Dendritic cell treated with granulocyte-macrophage colony-stimulating factor and Interleukin-4, amounts not matched to agents 40 ng/mL and 50 ng/mL, for 4 days (primary cell): Measurements from ENCODE around the gene TRAPPC3.
A peak's percentile ranks its signal among the peaks of the same experiment; 100 is the strongest.

Source experiments
- H3K27ac Mint-ChIP-seq: one replicate; pipeline ENCODE4 v1.8.0; 2022; ENCODE audit warnings: mild to moderate bottlenecking, mixed read lengths
- H3K27me3 Mint-ChIP-seq: one replicate; pipeline ENCODE4 v1.8.0; 2022; ENCODE audit warnings: mild to moderate bottlenecking, mixed read lengths
- H3K36me3 Mint-ChIP-seq: one replicate; pipeline ENCODE4 v1.8.0; 2022; ENCODE audit warnings: low read depth, mixed read lengths
- H3K4me1 Mint-ChIP-seq: one replicate; pipeline ENCODE4 v1.8.0; 2022; ENCODE audit warnings: low read depth, mixed read lengths
- H3K4me3 Mint-ChIP-seq: one replicate; pipeline ENCODE4 v1.8.0; 2022; ENCODE audit warnings: mild to moderate bottlenecking, moderate library complexity, mixed read lengths
- H3K9me3 Mint-ChIP-seq: one replicate; pipeline ENCODE4 v1.8.0; 2022; ENCODE audit warnings: mixed read lengths
- intact Hi-C: fragments of 100-400 bp; cut with micrococcal nuclease; formaldehyde crosslinking; loops from one replicate; pipeline ENCODE4 v1.15.0; 2022

The TRAPPC3 gene

DNA sequence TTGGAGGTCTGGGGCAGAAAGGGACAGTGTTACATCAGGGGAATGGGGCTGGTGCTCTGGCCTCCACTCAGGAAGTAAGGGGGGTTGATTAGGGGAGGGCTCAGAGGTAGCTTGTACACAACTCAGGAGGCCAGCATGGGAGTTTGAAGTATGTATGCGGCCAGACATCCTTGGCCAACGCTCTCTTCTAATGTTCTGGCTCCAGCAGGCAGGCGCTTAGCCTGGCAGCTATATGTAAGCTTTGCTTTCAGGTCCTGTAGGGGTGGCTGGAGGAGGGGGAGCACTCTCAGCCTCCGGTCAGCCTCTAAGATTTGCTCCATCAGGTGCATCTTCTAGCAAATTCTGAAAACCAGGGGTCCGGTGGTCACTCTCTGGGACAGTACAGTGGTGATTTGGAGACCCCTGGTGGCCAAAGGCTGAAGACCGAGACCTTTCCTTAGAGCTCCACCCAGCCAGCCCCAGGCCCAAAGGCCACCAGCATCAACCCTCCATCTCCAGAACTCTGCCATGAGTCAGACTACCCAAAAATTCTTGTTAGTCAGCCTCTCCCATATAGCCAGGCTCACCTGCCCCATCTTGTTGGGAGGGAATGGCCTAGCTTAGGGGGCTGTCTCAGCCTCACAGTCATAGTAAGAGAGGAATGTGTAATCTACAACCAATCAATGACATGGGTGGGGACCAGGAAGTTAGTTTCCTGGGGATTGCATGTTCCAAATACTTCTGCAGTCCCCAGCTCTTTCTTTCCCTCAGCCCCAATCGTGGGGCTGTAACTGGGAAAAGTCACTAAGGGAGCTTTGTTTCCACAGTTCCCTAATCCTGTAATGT lies 14.6 kb downstream of the TRAPPC3 start:
- Mint-ChIP-seq H3K36me3 (peaks cover 37% of the 10 kb centered on the region), H3K9me3 (no peaks in the 10 kb centered on the region), H3K4me1 (peaks cover 21% of the 10 kb centered on the region), H3K4me3 (no peak overlapping the region), H3K27me3 (no peaks in the 10 kb centered on the region), H3K27ac (no peak overlapping the region)
- intact Hi-C loops = loop anchor here (2.0 kb wide), 1 partner anchor 34 kb away; no protein-coding TSS in a partner anchor

DNA sequence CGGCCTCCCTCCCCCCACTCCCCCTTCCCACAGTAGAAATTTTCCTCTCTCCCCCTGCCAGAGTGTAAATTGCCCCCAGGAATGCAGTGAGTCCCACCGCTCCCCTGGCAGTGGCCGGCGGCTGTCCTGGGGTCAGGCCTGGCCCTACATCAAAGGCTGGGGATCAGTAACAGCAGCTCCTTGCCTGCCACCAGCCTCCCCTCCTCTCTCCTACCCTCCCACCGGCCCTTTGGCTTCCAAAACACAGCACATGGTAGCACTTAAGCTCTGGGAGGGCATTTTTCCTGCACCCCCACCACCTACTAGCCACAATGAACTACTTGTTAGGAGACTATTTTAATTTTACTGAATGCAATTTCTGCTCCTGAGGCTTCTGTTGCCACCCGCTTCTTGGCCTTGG lies 15.3 kb downstream of the TRAPPC3 start:
- Mint-ChIP-seq H3K4me1 (peaks cover 21% of the 10 kb centered on the region), H3K4me3 (no peak overlapping the region), H3K9me3 (no peaks in the 10 kb centered on the region), H3K27ac (no peak overlapping the region), H3K36me3 (peaks cover 30% of the 10 kb centered on the region), H3K27me3 (no peaks in the 10 kb centered on the region)
- intact Hi-C loops = loop anchor here (2.0 kb wide), 1 partner anchor 33 kb away; no protein-coding TSS in a partner anchor

DNA sequence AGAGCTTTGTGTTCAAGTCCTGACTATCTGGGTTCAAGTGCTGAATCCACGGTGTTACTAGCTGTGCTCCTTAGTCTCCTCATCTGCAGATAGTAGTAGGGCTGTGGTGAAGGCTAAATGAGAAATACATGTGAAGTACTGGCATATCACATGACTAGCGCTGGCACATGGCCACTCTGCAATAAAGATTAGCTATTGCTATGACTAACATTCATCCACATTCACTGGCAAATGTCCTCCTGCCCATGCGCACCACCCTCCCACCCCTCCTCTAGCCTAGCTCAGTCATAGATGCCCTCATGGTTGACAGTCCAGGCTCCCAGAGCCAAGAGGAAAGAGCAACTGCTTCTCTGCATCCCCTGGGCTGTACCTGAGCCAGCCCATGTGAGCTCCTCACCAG lies 15.8 kb downstream of the TRAPPC3 start:
- H3K36me3 Mint-ChIP-seq = peaks cover 25% of the 10 kb centered on the region
- peaks cover 24% of the 10 kb centered on the region for H3K4me1 Mint-ChIP-seq
- H3K27ac Mint-ChIP-seq = no peak overlapping the region
- H3K27me3 Mint-ChIP-seq = no peaks in the 10 kb centered on the region
- intact Hi-C loops = no loop called here
- no peaks in the 10 kb centered on the region for H3K9me3 Mint-ChIP-seq
- no peak overlapping the region for H3K4me3 Mint-ChIP-seq

DNA sequence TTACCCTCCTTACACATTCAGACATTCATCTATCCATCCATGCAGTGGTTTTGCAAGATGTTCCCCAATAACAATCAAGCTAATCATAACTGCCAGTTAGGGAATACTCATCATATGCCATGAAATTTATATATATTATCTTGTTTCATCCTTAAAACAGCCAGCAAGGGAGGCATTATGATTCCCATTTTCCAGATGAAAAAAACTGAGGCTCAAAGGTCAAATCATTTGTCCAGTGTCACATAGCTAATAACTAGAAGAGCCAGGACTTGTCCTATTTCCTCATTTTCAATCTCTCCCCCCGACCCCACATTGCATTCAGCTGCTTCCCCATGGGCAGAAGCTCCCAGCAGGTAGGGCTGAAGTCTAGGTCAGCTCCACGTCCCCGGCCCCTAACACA lies 17.3 kb downstream of the TRAPPC3 start:
- peaks cover 10% of the 10 kb centered on the region for H3K36me3 Mint-ChIP-seq
- no peaks in the 10 kb centered on the region for H3K9me3 Mint-ChIP-seq
- intact Hi-C loops = no loop called here
- H3K27me3 Mint-ChIP-seq = peaks cover 2% of the 10 kb centered on the region
- H3K4me1 Mint-ChIP-seq = peaks cover 34% of the 10 kb centered on the region
- H3K4me3 Mint-ChIP-seq = no peak overlapping the region
- no peak overlapping the region for H3K27ac Mint-ChIP-seq

DNA sequence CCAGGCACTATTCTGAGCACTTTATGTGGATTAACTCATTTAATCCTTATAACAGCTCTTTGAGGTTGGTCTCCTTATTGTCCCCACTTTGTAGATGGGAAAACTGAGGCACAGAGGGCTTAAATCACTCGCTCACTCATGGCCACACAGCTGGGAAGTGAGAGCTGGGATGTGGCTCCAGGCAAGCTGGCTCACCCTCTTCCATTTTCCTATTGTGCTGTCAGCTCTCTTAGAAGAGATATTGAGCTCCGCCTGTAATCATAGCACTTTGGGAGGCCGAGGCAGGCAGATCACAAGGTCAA lies 20.4 kb downstream of the TRAPPC3 start:
- Mint-ChIP-seq H3K4me1 (peaks cover 40% of the 10 kb centered on the region), H3K9me3 (no peaks in the 10 kb centered on the region)

DNA sequence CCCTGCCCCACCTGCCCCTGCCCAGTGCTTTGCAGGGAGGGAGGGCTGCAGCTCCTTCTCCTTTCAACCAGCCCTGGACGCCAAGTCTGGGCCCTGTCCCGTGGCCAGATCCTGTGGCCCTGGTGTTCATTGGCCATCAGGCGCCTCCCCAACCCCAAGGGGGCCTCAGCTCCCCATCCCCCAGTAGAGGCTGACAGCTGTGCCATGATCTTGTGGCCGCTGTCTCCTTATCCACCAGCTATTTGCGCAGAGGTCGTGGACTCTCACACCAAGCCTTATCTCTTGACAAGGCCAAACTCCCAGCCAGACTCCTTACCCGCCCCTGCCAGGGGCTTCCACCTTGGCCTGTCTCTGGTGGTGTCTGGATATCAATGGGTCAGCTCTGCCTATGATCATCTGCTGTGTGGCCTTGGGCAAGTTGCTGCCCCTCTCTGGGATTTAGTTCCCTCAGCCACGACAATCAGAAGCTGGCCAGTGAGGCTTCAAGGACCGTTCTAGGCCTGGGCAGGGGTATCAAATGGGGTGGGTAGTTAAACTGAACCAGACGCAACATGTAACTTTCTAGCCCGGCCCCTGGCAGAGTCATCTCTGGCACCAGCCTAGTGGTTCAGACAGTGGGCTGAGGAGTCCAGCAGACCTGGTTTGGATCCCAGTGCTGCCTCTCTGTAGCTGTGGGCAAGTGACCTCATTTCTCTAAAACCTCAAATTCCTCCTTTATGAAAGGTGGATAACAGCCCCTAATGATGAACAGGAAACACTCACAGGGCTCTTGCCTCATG lies 21.0 kb downstream of the TRAPPC3 start:
- H3K27ac Mint-ChIP-seq = peak overlapping the region; percentile 37
- H3K9me3 Mint-ChIP-seq = no peaks in the 10 kb centered on the region
- H3K27me3 Mint-ChIP-seq = peaks cover 18% of the 10 kb centered on the region
- no peaks in the 10 kb centered on the region for H3K36me3 Mint-ChIP-seq
- peaks cover 45% of the 10 kb centered on the region for H3K4me1 Mint-ChIP-seq
- no peak overlapping the region for H3K4me3 Mint-ChIP-seq
- intact Hi-C loops = no loop called here

More for the DNA sequence above, 20.4 kb downstream of the TRAPPC3 start:
- Mint-ChIP-seq H3K27ac (no peak overlapping the region), H3K36me3 (no peaks in the 10 kb centered on the region), H3K27me3 (peaks cover 18% of the 10 kb centered on the region), H3K4me3 (no peak overlapping the region)
- intact Hi-C loops = no loop called here

DNA sequence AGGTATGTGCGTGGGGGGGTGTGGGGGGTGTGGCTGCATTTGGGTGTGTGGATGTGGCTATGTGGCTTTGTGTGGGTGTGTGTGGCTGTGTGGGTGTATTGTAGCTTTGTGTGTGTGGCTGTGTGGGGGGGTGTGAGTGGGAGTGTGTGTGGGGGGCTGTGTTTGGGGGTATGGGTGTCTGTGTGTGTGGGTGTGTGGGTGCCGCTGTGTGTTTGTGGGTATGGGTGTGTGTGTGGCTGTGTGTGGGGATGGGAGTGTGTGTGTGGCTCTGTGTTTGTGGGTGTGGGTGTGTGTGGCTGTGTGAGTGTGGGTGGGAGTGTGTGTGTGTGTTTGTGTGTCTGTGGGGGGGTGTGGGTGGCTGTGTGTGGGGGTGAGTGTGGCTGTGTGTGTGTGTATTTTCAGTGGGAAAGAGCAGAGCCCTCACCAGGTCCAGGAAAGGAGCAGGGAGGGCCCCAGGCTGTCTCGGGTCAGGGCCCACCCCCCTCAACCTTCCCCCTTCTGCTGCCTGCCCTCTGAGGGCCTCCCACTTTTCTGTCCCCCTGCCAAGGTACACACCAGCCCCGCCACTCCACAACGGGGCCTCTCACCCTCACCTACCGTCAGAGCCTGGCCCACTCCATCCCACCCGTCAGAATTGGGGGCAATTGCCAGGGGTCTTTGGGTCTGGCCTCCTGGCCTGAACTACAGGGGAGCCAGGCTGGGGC lies 22.3 kb downstream of the TRAPPC3 start:
- Mint-ChIP-seq H3K4me3 (no peak overlapping the region), H3K27ac (no peak overlapping the region)

DNA sequence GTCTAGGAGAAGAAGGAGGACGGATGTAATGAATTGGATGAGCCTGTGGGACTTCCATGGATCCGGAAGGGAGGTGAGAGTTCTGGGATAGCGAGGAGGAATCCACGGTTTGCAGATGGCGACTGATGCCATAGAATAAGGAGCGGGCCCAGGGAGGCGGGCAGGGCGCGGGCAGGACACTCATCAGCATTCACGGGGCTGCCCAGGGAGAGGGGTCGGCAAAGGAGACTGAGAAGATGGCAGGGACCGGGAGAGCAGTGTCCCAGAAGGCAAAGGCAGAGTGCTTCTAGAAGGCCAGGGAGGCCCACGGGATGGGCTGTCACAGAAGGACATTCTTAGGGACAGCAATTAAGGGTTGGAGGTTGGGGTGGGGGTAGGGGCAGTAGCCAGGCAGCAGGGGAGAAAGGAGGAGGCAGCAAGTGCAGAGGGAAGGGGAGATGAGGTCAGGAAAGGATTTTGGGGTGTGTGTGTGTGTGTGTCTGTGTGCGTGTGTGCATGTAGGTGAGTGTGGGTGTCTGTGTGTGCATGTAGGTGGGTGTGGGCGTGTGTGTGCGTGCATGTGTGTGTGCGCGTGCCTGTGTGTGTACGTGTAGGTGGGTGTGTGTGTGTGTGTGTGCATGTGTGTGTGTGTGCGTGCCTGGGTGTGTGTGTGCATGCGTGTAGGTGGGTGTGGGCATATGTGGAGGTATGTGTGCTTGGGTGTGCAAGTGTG lies 23.1 kb downstream of the TRAPPC3 start:
- peak overlapping the region; percentile 31 for H3K27ac Mint-ChIP-seq
- H3K9me3 Mint-ChIP-seq = no peaks in the 10 kb centered on the region
- intact Hi-C loops = no loop called here
- H3K36me3 Mint-ChIP-seq = no peaks in the 10 kb centered on the region
- peaks cover 18% of the 10 kb centered on the region for H3K27me3 Mint-ChIP-seq
- H3K4me3 Mint-ChIP-seq = peak overlapping the region; percentile 54
- H3K4me1 Mint-ChIP-seq = peaks cover 63% of the 10 kb centered on the region

More for the DNA sequence above, 22.3 kb downstream of the TRAPPC3 start:
- H3K9me3 Mint-ChIP-seq = no peaks in the 10 kb centered on the region
- peaks cover 59% of the 10 kb centered on the region for H3K4me1 Mint-ChIP-seq
- intact Hi-C loops = no loop called here
- peaks cover 18% of the 10 kb centered on the region for H3K27me3 Mint-ChIP-seq
- no peaks in the 10 kb centered on the region for H3K36me3 Mint-ChIP-seq

DNA sequence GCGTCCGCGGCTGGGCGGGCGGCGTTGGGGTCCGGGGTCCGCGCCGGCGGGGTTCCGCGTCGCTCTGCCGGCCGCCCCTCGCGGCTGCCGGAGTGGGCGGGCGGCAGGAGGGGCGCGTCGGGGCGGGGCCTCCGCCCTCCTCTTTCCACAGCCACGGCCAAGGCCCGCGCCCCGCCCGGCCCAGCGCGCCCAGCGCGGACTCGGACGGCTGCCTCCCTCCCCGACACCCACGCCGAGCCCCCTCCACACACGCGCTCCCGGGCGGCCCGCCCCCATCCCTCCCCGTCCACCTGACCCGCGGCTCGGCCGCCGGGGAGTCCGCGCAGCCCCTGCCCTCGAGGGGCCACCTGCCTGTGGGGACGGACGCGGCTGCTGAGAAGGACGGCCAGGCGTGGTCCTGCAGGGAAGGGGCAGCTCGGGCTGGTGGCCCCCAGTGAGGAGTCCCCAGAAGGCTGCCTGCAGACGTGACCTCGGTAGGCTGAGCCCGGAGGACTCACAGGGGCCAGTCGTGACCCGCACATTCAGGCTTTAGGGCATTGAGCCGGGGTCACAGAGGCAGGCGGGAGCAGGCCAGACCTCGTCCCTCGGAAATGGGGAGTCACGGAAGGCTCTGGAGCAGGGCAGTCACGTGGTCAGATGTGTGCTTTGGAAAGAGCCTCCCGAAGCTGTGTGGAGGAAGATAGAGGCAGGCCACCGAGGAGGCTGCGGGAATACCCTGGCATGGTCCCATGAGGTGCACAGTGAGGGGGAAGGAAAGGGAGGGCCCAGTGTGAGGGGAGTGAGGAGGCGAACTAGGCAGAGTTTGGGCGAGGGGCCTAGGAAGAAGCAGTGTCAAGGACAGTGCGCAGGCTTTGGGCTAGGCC lies 23.9 kb downstream of the TRAPPC3 start, which contains the start of gene COL8A2:
Gene COL8A2 (minus strand): TSS at position 94 of the 863 bp plus-strand sequence. CDS start 24,980 bp downstream, outside the sequence.
- Mint-ChIP-seq H3K4me1 (peaks cover 66% of the 10 kb centered on the region), H3K27ac (peak within 1 kb of the TSS; percentile 80), H3K4me3 (peak within 1 kb of the TSS; percentile 54), H3K27me3 (peaks cover 18% of the 10 kb centered on the region), H3K36me3 (no peaks in the 10 kb centered on the region), H3K9me3 (no peaks in the 10 kb centered on the region)
- intact Hi-C loops = no loop called here

DNA sequence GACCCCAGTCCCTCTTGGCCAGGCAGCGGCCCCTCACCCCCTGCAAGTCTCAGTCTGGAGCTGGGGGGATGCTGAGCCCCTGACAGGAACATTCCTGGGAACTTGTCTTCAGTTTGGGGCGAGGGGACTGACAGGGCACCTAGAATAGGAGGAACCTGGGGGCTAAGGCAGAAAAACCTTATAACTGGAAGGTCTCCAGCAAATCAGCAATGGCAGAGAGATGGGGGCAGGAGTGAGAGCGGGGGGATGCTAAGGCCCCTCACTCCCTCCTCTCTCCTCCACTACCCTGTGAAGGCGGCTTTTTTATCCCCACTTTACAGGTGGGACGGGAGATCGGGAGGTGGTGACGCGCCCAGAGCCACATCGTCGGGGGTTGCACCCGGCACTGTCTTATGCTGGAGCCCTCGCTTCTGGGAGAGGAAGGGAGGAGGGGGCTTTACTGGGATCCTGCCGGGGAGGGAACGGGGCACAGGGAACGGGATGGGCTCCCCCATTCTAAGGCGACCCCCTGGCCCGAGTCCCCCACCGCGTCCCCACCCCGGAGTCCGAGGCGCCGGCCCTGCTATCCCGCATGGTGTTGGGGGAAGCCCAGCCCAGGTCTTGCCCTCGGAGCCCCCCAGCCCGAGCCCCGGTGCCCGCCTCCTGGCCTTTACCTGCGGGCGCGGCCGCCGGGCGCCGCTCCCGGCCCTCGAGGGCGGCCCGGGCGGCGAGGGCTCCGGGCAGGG lies 24.7 kb downstream of the TRAPPC3 start:
- intact Hi-C loops = no loop called here
- H3K27me3 Mint-ChIP-seq = peaks cover 18% of the 10 kb centered on the region
- peak overlapping the region; percentile 47 for H3K4me3 Mint-ChIP-seq
- no peaks in the 10 kb centered on the region for H3K9me3 Mint-ChIP-seq
- H3K36me3 Mint-ChIP-seq = no peaks in the 10 kb centered on the region
- H3K4me1 Mint-ChIP-seq = peaks cover 74% of the 10 kb centered on the region
- peak overlapping the region; percentile 80 for H3K27ac Mint-ChIP-seq

DNA sequence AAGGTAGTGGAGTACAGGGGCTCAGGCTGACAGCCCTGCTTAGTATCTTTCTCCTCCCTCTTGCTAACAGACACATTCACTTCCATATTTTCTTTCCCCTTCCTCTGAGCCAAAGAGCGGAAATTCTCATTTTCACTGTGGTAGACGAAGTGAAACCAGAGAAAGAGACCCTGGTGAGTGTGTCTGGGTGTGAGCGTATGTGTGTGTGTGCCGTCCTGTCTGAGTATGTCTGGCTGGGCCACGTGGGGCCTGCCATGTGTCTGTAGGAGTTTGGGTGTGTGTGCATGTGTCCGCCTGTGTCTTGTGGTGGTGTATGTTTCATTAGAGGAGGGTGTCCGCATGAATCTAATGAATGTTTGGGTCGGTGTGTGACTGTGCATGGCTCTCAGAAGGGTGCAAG lies 25.9 kb downstream of the TRAPPC3 start:
- peaks cover 82% of the 10 kb centered on the region for H3K4me1 Mint-ChIP-seq
- H3K9me3 Mint-ChIP-seq = no peaks in the 10 kb centered on the region
- no peaks in the 10 kb centered on the region for H3K36me3 Mint-ChIP-seq
- H3K27ac Mint-ChIP-seq = peak overlapping the region; percentile 80
- intact Hi-C loops = no loop called here
- H3K4me3 Mint-ChIP-seq = peak overlapping the region; percentile 44
- peaks cover 18% of the 10 kb centered on the region for H3K27me3 Mint-ChIP-seq
